Cardiac septum (tissue), 1 donor: ENCODE results near the gene TCF7L2. TPM values are rescaled to one million over a fixed set of nuclear protein-coding genes. Genes with fewer than 3 reads are reported as not detected.

Experiments used
- DNase-seq: peaks from one replicate; pipeline ENCODE4 v3.0.0-alpha.2; 2020; ENCODE audit warnings: low spot score
- intact Hi-C: fragments of 100-400 bp; cut with DNase I; formaldehyde crosslinking; loops from one replicate; pipeline ENCODE4 v1.14.0; 2022
- total RNA-seq: library from RNA; stranded (reverse); fragmentation: NEBNext Ultra II Directional; extraction: Animal tissue kit (Norgen Biotek cat#: 25700); gene quantifications from one replicate; pipeline ENCODE4 v1.2.1, GENCODE V29; 2021
- donor health status: DM: no; HTN: no; CAD: no.

The TCF7L2 gene
- total RNA-seq, 1 donor from 2014 or later = 11.7 TPM

DNA sequence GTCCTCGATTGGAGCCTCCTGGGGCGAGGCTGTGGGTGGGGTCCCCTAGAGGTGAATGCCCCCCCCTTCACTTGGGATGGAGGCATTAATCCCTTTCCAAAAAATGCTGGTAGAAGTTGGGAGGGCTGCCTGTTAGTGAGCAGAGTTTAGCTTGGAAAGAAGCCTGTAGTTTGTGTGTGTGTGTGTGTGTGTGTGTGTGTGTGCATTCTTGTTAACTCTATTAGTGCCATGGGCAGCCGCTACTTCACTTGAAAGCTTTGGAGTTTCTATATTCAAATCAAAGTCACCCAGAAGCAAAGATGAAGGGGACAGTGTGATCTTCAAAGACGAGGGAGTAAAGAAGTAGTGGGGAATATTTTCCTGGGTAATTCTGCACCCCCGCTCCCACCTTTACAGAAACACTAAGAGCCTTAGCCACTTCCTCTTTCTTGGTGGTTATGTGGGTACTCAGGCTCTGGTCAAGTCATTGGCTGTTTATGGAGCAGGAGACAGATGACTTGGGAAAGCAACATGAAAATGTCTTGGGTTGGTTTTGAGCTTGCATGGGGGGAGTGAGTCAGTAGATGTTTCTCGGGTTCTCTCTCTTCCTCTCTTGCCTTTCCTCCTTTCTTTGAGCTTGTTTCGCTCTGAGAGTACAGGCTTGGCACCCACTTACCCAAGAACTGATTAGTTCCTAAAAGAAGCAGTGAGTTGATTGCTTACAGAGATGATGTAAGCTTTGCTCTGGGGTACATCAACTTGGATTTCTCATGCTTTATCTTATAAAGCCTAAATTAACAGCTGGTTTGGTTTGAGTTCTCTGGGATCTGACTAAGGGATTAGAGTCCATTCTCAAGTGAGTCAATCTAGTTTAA, 35.9 kb downstream of the TCF7L2 start:
- intact Hi-C loops = no loop called here
- no peak for DNase-seq

GRCh38 chr10:112986544-112987190, 36.6 kb downstream of the TCF7L2 start:
- DNase-seq = no peak
- intact Hi-C loops = no loop called here

GRCh38 chr10:112988839-112989406, 38.9 kb downstream of the TCF7L2 start:
- DNase-seq = no peak
- intact Hi-C loops = no loop called here

DNA sequence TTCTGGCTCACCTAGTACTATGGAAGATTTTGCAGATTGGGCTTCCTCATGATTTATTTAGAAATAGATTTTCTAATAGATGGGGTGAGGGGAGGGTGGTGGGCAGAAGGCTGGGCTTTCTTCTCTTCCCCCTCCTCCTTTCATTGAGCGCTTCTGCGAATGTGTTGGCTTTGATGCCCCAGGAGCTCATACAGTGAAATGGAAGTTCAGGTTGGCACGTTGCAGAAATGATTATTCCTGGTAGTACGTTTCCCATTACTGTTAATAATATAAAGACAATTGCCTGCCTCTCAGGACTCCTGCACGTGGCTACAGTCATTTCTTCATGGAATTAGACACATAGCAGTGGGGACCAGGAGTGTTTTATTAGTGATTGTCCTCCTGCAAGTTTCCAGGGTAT, 39.8 kb downstream of the TCF7L2 start:
- no peak for DNase-seq
- intact Hi-C loops = no loop called here

DNA sequence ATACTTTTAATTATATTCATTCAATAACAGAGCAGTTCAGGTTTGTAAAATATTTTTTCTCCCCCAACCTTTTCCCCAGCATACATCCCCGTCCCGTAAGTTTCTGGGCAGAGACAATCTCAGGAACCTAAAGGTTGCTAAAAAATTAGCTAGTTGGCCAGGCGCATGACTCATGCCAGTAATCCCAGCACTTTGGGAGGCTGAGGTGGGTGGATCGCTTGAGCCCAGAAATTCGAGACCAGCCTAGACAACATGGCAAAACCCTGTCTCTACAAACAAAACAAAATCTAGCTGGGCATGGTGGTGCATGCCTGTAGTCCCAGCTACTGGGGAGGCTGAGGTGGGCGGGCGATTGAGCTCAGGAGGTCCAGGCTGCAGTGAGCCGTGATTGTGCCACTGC, 40.2 kb downstream of the TCF7L2 start:
- no peak for DNase-seq
- intact Hi-C loops = no loop called here

DNA sequence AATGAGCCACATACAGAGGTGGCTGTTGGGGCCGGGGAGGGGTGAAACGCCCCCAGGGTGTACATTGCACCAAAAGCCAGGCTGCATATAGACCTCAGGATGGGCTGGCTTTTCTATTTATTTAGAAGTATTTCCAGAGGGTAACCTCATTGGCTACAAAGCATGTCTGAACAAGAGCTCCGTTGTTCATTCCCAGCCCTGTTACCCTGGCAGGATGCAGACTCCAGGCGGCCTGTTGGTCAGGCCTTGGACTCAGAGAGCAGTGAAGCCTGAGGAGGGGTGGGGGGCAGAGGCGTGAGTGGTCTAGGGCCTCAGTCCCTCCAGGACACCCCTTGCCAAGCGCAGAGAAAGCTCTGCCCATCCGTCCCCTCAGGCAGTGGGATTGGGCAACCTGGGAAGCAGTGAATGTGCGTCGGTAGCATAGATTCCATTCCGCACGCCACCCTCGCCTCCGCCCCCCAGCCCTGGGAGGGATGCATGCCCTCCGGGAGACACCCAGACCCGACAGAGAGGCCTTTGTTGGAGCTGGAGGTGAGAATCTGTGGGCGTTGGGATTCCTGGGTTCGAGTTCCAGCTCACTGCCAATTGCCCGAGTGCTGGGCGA, 41.9 kb downstream of the TCF7L2 start:
- intact Hi-C loops = no loop called here
- no peak for DNase-seq

GRCh38 chr10:112996462-112996861, 46.4 kb downstream of the TCF7L2 start:
- intact Hi-C loops = no loop called here
- DNase-seq = no peak

- DNase-seq = no peak
- intact Hi-C loops = no loop called here
These were observed 49.1 kb downstream of the TCF7L2 start for GRCh38 chr10:112999102-112999501.

GRCh38 chr10:113000442-113000841, 50.4 kb downstream of the TCF7L2 start:
- intact Hi-C loops = no loop called here
- no peak for DNase-seq

GRCh38 chr10:113000876-113001598, 51.0 kb downstream of the TCF7L2 start:
- no peak for DNase-seq
- intact Hi-C loops = no loop called here

DNA sequence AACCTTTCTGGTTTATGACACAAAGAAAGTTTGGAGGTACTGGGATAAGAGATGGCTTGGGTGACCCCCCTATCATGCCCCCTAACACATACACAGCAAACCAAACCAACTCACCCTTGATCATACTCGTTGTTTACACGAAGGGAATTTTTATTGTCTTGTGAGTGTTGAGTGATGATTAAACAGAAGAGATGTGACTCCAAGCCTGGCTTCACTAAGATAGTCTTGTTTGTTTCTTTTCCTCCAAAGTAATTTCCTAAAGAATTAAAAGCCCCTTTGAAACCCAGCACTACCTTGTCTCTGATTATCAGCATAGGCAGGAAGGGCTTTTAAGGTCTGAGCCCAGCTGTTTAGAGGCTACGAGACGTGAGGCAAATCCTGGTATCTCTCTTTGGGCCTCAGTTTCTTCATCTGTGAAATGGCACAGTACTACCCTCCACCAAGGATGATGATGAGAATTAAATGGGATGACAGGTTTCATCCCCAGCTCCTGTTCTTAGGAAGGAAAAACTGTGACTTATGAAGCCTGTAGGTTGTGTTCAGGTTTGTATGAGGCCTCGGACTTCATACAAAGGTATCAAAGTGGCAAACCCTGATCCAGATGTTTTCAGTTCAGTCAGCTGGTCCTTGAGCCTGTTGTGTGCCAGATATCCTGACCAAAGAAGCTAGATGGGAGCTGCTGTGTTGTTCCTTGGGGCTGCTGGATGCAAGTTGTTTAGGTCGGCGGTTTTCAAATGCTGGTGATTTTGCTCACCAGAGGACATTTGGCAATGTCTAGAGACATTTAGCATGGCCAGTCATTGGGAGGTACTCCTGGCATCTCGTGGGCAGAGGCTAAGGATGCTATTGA, 51.8 kb downstream of the TCF7L2 start:
- DNase-seq = no peak
- intact Hi-C loops = no loop called here

DNA sequence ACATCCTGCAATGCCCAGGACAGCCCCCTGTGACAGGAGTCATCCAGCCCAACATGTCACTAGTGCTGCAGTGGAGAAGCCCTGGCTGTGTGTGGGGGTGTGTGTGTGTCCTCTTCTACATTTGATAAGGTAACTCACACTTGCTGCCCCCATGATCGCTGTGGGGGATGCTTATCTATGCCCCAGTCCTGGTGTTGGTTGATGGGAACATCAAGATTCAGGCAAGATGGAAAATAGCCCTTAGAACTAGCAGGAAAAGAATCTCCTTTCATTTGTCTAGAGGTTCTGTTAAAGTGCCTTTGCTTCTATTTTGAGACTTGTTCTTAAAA, 52.4 kb downstream of the TCF7L2 start:
- intact Hi-C loops = no loop called here

GRCh38 chr10:113003052-113003451, 53.0 kb downstream of the TCF7L2 start:
- intact Hi-C loops = no loop called here
- no peak for DNase-seq

More for the DNA sequence above, 52.4 kb downstream of the TCF7L2 start:
- no peak for DNase-seq

DNA sequence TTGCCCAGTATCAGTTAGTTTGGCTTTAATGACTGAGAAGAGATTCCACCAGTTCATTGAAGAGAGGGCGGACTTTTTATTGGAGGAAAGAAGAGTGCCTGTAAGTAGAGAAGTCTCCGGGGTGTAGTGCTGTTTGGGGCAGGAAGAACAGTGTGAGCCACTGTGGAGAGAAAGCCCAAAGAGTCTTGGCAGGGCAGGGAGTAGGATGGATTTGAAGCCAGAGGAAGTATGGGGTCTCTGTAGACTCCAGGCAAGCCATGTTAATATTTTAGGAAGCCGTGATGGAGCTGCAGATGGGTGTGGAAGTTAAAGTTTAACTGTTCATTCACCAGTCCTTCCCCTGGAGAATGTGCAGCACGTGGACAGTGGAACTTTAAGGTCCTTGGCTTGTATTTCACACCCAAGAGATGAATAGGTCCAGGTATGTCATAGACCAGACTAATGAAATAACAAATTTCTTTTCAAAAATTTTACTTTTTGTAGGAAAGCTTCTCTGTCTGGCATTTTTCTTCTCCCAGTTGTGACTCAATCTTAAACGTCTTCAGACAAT, 54.1 kb downstream of the TCF7L2 start:
- intact Hi-C loops = no loop called here
- no peak for DNase-seq

GRCh38 chr10:113005380-113005779, 55.3 kb downstream of the TCF7L2 start:
- intact Hi-C loops = no loop called here
- no peak for DNase-seq

- intact Hi-C loops = no loop called here
These were observed 56.8 kb downstream of the TCF7L2 start for GRCh38 chr10:113006656-113007342.

DNA sequence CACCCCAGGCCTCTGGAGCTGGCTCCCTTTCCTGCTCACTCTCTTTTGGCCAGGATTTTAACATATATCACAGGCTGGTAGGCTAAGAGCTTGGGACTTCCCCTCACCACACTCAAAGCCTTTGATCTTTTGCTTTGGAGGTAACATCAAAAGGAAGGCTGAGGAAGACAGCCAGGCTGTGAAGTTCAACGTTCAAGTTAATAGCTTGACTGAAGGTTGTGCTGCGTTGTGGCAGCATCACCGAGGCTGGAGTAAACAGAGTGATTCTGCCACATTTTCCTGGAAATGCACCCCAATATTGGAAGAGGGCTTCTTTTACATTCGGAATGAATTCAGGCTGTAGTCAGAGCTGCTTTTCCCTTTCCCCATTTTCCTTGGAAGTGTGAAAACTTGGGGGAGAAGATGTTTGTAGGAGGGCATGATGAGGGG, 57.3 kb downstream of the TCF7L2 start:
- intact Hi-C loops = no loop called here

More at GRCh38 chr10:113006656-113007342, 56.8 kb downstream of the TCF7L2 start:
- DNase-seq = no peak

GRCh38 chr10:113007821-113008220, 57.8 kb downstream of the TCF7L2 start:
- intact Hi-C loops = no loop called here
- DNase-seq = no peak

More for the DNA sequence above, 57.3 kb downstream of the TCF7L2 start:
- DNase-seq = no peak
